GM23338 (cell line): ENCODE data around the gene ATP5PD. TPM values are rescaled to one million over a fixed set of nuclear protein-coding genes. Genes with fewer than 3 reads are reported as not detected.

ENCODE experiments used
- ATAC-seq: fragments of 200-7000 bp; cut with Tn5 transposase; 3 replicates; pipeline ENCODE4 v1.9.1; 2020
- DNase-seq: peaks from one replicate; pipeline ENCODE4 v3.0.0-alpha.2; 2015; ENCODE audit warnings: low spot score
- H2AFZ ChIP-seq: fragments of 200-600 bp; sonication (generic); 2 replicates; pipeline ENCODE4 v1.8.0; 2016; ENCODE audit warnings: antibody characterized with exemption, mild to moderate bottlenecking, moderate library complexity
- H3F3A ChIP-seq: fragments of 200-600 bp; sonication (generic); replicated peaks from 2 replicates; pipeline ENCODE4 v1.8.0; 2017; ENCODE audit warnings: antibody characterized with exemption, mixed run types, low read depth
- H3K27ac ChIP-seq: fragments of 200-600 bp; sonication (generic); 2 replicates; pipeline ENCODE4 v1.6.1; 2016; ENCODE audit warnings: low read depth
- H3K27me3 ChIP-seq: fragments of 200-600 bp; sonication (generic); 2 replicates; pipeline ENCODE4 v1.8.0; 2016; ENCODE audit warnings: mild to moderate bottlenecking, mixed run types, moderate library complexity; ENCODE audit not compliant: insufficient read depth
- H3K36me3 ChIP-seq: fragments of 200-600 bp; sonication (generic); 2 replicates; pipeline ENCODE4 v1.8.0; 2016; ENCODE audit warnings: mild to moderate bottlenecking; ENCODE audit not compliant: insufficient read depth
- H3K4me1 ChIP-seq: fragments of 200-600 bp; sonication (generic); 2 replicates; pipeline ENCODE4 v1.8.0; 2016; ENCODE audit warnings: mild to moderate bottlenecking, moderate library complexity; ENCODE audit not compliant: insufficient read depth
- H3K4me2 ChIP-seq: fragments of 200-600 bp; sonication (generic); 2 replicates; pipeline ENCODE4 v1.7.1; 2017; ENCODE audit warnings: mixed run types
- H3K4me3 ChIP-seq: fragments of 200-600 bp; sonication (generic); 2 replicates; pipeline ENCODE4 v1.6.1; 2016; ENCODE audit warnings: mixed run types
- H3K79me2 ChIP-seq: fragments of 200-600 bp; sonication (generic); replicated peaks from 2 replicates; pipeline ENCODE4 v1.8.0; 2017; ENCODE audit warnings: mild to moderate bottlenecking; ENCODE audit not compliant: insufficient read depth
- H3K9me2 ChIP-seq: fragments of 200-600 bp; sonication (generic); 2 replicates; pipeline ENCODE4 v1.8.0; 2017; ENCODE audit not compliant: insufficient read depth
- H4K20me1 ChIP-seq: fragments of 200-600 bp; sonication (generic); replicated peaks from 2 replicates; pipeline ENCODE4 v1.8.0; 2017; ENCODE audit warnings: mild to moderate bottlenecking; ENCODE audit not compliant: insufficient read depth
- H3K27ac Mint-ChIP-seq: 2 replicates; pipeline ENCODE4 v1.8.0; 2020; ENCODE audit warnings: inconsistent platforms, mild to moderate bottlenecking, moderate library complexity, mixed read lengths
- H3K27me3 Mint-ChIP-seq: 3 replicates; pipeline ENCODE4 v1.8.0; 2022; ENCODE audit warnings: low read depth, mild to moderate bottlenecking, moderate library complexity, mixed read lengths, inconsistent platforms; ENCODE audit not compliant: insufficient read depth, poor library complexity
- H3K36me3 Mint-ChIP-seq: 3 replicates; pipeline ENCODE4 v1.8.0; 2021; ENCODE audit warnings: low read depth, mild to moderate bottlenecking, inconsistent platforms, moderate library complexity, mixed read lengths
- H3K4me1 Mint-ChIP-seq: 3 replicates; pipeline ENCODE4 v1.8.0; 2020; ENCODE audit warnings: mild to moderate bottlenecking, inconsistent platforms, mixed read lengths
- H3K4me3 Mint-ChIP-seq: 3 replicates; pipeline ENCODE4 v1.8.0; 2021; ENCODE audit warnings: moderate library complexity, mild to moderate bottlenecking, inconsistent platforms, mixed read lengths
- H3K9me3 Mint-ChIP-seq: 3 replicates; pipeline ENCODE4 v1.8.0; 2020; ENCODE audit warnings: moderate library complexity, mild to moderate bottlenecking, inconsistent platforms, mixed read lengths
- CREB1 ChIP-seq: fragments of 250-450 bp; sonication (Bioruptor Pico); IDR thresholded peaks from 2 replicates; pipeline ENCODE4 v1.5.0; 2020; ENCODE audit warnings: low read depth, mild to moderate bottlenecking, moderate library complexity
- polyA plus RNA-seq: library from polyadenylated mRNA; unstranded; fragments of >200 nt; fragmentation: Nextera tagmentation; extraction: Ambion mirVana; gene quantifications from 2 replicates; pipeline ENCODE4 v1.2.1, GENCODE V29; 2016
- total RNA-seq: library from RNA; depleted of rRNA; stranded (reverse); fragments of >200 nt; shearing (Covaris generic); gene quantifications from 2 replicates; pipeline ENCODE4 v1.2.3, GENCODE V29; 2014
- TF ChIP-seq, protein P1 (sequence below): IDR thresholded peaks from 2 replicates; pipeline ENCODE4 v1.6.1; 2016; ENCODE audit warnings: antibody characterized with exemption
- TF ChIP-seq, protein P2 (sequence below), 2 experiments: fragments of 200-600 bp in 1 of 2; sonication (generic) in 1 of 2; conservative IDR thresholded peaks; 2 replicates each; pipeline versions ENCODE4 v1.5.1 to v1.6.1; 2016 to 2017; ENCODE audit warnings: antibody characterized with exemption in 2 of 2, low read depth in 2 of 2, mild to moderate bottlenecking in 2 of 2, moderate library complexity in 1 of 2

Gene ATP5PD
- total and polyA plus RNA-seq, 2 experiments from 2014 or later, result 244 to 1,144 TPM

DNA sequence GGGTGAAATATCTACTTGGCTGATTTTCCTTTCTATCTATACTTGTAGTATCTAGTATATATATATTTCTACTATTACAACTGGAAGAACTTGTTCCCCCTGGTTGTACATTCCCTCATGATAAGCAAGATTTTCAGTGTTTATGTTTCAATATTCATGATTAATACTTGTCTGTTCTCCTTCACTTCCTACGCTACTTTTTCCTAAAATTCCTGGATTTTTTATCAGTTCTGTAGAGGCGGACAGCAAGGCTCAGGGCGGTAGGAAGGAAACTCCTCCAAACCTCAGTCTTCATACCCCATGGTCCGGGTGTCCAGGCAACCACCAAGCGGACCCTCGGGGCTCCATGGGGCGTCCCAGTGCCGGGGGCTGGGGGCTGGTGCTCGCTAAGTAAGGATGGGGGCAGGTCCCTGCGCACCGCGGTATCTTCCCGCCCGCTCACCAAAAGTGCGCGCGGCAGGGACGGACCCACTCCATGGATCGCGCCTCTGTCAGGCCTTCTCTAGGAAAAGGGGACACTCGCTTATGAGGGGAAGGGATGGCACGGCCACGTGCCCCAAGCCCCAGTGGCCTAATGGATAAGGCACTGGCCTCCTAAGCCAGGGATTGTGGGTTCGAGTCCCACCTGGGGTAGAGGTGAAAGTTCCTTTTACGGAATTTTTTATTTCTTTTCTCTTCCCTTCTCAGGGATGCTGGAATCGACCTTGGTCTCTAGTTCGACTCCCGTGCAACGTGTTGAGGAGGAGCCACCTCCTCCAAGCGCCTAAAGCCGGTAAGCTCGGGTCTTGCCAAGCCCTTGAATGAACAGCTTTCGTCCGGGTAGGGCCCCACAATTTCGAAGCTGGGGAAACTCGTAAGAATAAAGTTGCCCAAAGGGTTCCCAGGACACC, 13.2 kb downstream of the ATP5PD start:
- Histone ChIP-seq H3K4me2 (peak overlapping the region; percentile 88), H3K27me3 (peaks cover 5% of the 10 kb centered on the region; the same call in 1 of the 2 replicates), H3K79me2 (no peaks in the 10 kb centered on the region), H3K9me2 (no peaks in the 10 kb centered on the region), H4K20me1 (no peaks in the 10 kb centered on the region), H3K4me1 (peaks cover 22% of the 10 kb centered on the region), H2AFZ (peak overlapping the region; percentile 99), H3K27ac (peak overlapping the region; percentile 90), H3K36me3 (peaks cover 4% of the 10 kb centered on the region), H3F3A (peaks cover 26% of the 10 kb centered on the region), H3K4me3 (peak overlapping the region; percentile 96)
- peaks cover 41% of the 10 kb centered on the region for H3K9me3 Mint-ChIP-seq
- TF ChIP-seq, protein P1, sequence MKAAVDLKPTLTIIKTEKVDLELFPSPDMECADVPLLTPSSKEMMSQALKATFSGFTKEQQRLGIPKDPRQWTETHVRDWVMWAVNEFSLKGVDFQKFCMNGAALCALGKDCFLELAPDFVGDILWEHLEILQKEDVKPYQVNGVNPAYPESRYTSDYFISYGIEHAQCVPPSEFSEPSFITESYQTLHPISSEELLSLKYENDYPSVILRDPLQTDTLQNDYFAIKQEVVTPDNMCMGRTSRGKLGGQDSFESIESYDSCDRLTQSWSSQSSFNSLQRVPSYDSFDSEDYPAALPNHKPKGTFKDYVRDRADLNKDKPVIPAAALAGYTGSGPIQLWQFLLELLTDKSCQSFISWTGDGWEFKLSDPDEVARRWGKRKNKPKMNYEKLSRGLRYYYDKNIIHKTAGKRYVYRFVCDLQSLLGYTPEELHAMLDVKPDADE, result no peak
- DNase-seq (peak; percentile 96), ATAC-seq (peak; percentile 62)
- peaks cover 24% of the 10 kb centered on the region for H3K36me3 Mint-ChIP-seq
- H3K4me1 Mint-ChIP-seq, result peaks cover 18% of the 10 kb centered on the region
- H3K4me3 Mint-ChIP-seq, result peak overlapping the region; percentile 99
- H3K27ac Mint-ChIP-seq, result peak overlapping the region; percentile 99
- peaks cover 33% of the 10 kb centered on the region for H3K27me3 Mint-ChIP-seq

DNA sequence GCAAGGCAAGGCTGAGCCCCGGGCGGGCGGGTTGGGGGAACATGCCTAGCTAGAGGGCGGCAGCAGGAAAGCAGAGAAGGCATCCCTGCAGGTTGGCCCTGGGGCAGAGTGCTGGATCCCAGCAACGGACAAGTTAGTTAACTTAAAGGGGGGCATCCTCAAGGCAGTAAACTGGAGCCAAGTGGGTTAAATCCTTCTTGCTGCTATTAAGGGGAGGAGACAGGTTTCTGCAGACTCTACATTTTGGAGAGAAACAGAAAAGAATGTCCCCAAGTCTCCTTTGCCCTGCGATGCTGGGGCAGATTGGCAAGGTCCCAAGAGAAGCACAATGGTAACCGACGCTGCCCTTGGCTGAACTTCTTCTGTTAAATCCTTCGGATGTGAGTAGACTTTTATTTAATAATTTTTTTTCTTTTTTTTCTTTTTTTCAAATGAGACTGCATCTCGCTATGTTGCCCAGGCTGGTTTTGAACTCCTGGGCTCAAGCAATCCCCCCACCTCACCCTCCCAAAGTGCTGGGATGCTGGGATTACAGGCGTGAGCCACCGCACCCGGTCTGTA, 14.0 kb downstream of the ATP5PD start:
- peak overlapping the region; percentile 99 for H3K4me3 Mint-ChIP-seq
- peaks cover 22% of the 10 kb centered on the region for H3K4me1 ChIP-seq
- peaks cover 26% of the 10 kb centered on the region for H3F3A ChIP-seq
- no peaks in the 10 kb centered on the region; the same call in 1 of the 2 replicates for H3K36me3 ChIP-seq
- H3K27me3 Mint-ChIP-seq, result peaks cover 33% of the 10 kb centered on the region
- H3K4me1 Mint-ChIP-seq, result peaks cover 18% of the 10 kb centered on the region
- DNase-seq (no peak), ATAC-seq (no peak)
- H3K4me2 ChIP-seq, result peak overlapping the region; percentile 87
- H3K27ac Mint-ChIP-seq, result no peak overlapping the region
- H2AFZ ChIP-seq, result peak overlapping the region; percentile 99
- no peaks in the 10 kb centered on the region for H4K20me1 ChIP-seq
- peak overlapping the region; percentile 96 for H3K4me3 ChIP-seq
- H3K27me3 ChIP-seq, result peaks cover 5% of the 10 kb centered on the region; the same call in 1 of the 2 replicates
- H3K36me3 Mint-ChIP-seq, result peaks cover 19% of the 10 kb centered on the region
- peaks cover 43% of the 10 kb centered on the region for H3K9me3 Mint-ChIP-seq
- no peak overlapping the region for H3K27ac ChIP-seq
- H3K79me2 ChIP-seq, result no peaks in the 10 kb centered on the region
- H3K9me2 ChIP-seq, result no peaks in the 10 kb centered on the region
- no peak for TF ChIP-seq CREB1 (CRISPR knock-in tag)
- TF ChIP-seq, protein P2, sequence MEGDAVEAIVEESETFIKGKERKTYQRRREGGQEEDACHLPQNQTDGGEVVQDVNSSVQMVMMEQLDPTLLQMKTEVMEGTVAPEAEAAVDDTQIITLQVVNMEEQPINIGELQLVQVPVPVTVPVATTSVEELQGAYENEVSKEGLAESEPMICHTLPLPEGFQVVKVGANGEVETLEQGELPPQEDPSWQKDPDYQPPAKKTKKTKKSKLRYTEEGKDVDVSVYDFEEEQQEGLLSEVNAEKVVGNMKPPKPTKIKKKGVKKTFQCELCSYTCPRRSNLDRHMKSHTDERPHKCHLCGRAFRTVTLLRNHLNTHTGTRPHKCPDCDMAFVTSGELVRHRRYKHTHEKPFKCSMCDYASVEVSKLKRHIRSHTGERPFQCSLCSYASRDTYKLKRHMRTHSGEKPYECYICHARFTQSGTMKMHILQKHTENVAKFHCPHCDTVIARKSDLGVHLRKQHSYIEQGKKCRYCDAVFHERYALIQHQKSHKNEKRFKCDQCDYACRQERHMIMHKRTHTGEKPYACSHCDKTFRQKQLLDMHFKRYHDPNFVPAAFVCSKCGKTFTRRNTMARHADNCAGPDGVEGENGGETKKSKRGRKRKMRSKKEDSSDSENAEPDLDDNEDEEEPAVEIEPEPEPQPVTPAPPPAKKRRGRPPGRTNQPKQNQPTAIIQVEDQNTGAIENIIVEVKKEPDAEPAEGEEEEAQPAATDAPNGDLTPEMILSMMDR (conservative IDR thresholded peaks at IDR 0.05; ENCODE audit: low read depth in 2 of 2), result 0 out of 4 replicates have a peak, but pooled peaks of 1 of the 2 experiments have one; percentile 9
